ENCODE results near the gene NME4.
A peak's percentile ranks its signal among the peaks of the same experiment; 100 is the strongest.
"Not testable (repeated sequence)": the region's sequence is repeated elsewhere in the genome, so short reads cannot be mapped to it uniquely, and the experiment has no call there.

NME4 gene

DNA sequence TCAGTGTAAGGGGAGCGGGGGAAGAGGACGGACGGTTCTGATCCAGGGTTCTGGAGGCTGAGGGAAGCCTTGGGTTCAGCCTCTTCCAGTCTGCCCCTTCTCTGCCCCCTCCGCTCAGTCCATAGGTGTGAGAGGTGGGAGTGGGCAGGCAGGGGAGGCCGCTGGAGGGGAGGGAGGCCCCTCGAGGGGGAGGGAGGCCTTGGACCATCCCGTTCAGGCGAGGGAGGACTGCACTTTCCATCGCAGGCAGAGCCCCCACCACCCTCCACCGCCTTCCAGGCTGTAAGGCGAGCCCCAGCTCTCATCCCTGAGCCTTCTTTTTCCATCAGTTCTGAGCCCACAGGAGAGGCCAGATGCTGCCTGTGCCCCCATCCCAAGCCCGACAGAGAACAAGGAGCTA lies 40.3 kb upstream of the NME4 start:
- TF ChIP-seq POLR2AphosphoS5 (IDR thresholded peaks at IDR 0.05; ENCODE audit: low read depth, low read length) (no peak), POLR2A (IDR thresholded peaks at IDR 0.05; ENCODE audit: low read depth, low read length) (no peak), TAF1 (IDR thresholded peaks at IDR 0.05; ENCODE audit: borderline replicate concordance, low read depth, low read length) (no peak)
- FAIRE-seq: no peak

DNA sequence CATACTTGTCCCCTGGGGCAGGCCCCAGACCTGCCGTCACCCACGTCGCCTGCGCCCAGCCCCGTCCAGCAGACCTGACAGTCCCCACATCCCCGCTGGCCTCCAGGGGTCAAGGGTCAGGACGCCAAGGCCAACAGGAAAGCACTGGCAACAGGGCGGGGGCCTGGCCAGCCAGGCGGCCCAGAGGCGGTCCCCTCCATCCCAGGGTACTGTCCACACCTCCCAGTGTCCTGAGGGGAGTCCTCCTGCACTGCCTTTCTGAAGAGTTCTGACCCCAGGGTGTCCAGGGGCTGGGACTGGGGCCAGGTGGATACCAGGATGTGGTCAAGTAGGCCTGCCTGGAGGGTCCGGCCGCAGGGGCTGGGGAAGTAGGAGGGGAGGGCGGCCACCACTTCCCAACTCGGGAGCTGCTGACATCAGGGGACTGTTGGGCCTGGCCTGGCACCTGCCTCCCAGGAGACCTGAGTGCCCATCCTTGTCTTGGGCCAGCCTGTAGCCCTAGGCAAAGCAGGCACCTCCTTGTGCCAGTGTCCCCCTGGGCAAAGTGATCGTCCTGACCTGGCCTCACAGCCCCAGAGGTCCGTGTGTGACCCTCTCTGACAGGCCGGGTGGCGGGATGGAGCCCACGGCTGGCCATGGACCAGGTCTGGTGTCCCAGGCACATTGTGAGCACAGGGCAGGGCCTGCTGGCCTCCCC lies 37.8 kb upstream of the NME4 start:
- DNase-seq (ENCODE audit: insufficient read length) (no peak), FAIRE-seq (no peak)
- TF ChIP-seq POLR2A (IDR thresholded peaks at IDR 0.05; ENCODE audit: low read depth, low read length) (no peak), POLR2AphosphoS5 (IDR thresholded peaks at IDR 0.05; ENCODE audit: low read depth, low read length) (no peak), TAF1 (IDR thresholded peaks at IDR 0.05; ENCODE audit: borderline replicate concordance, low read depth, low read length) (no peak)

More for the DNA sequence above, 40.3 kb upstream of the NME4 start:
- DNase-seq (ENCODE audit: insufficient read length): no peak

DNA sequence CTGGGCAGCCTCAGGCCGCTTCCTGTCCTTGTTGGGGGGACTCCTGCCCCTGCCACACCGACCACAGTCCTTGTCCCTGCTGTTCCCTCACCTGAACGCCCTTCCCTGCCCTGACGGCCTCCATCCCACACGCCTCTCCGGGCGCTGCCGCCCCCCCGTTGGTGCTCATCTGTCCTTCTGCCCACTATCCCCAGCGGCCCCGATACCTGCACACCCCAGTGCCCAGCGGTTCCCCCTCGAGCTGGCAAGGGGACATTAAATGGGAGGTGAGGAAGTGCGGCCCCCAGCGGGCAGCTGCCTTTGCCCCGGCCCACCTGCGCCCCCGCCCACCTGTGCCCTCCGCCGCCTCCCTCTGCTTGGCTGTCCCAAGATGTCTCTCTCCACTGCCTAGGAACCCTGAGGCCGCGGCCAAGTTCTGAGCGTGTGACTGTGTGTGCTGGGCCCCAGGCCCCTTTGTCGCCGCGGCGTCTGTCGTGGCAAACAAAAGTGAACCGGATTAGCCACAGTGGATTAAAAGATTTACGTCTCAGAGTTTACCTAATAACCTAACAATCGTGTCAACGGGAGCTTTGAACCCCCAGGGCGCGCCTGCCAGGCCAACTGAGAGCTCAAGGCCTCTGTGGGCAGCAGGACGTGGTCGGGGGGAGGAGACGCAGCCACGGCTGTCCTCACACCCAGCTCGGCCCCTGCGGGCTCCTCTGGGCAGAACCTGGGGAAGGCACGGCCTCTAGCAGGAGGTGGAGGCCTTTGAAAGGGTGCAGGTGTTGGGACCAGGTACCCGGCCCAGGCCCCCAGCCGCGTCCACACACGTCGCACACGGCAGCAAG lies 36.9 kb upstream of the NME4 start:
- TF ChIP-seq POLR2A (IDR thresholded peaks at IDR 0.05; ENCODE audit: low read depth, low read length) (no peak), TAF1 (IDR thresholded peaks at IDR 0.05; ENCODE audit: borderline replicate concordance, low read depth, low read length) (no peak), POLR2AphosphoS5 (IDR thresholded peaks at IDR 0.05; ENCODE audit: low read depth, low read length) (no peak)
- DNase-seq (ENCODE audit: insufficient read length) (no peak), FAIRE-seq (no peak)

DNA sequence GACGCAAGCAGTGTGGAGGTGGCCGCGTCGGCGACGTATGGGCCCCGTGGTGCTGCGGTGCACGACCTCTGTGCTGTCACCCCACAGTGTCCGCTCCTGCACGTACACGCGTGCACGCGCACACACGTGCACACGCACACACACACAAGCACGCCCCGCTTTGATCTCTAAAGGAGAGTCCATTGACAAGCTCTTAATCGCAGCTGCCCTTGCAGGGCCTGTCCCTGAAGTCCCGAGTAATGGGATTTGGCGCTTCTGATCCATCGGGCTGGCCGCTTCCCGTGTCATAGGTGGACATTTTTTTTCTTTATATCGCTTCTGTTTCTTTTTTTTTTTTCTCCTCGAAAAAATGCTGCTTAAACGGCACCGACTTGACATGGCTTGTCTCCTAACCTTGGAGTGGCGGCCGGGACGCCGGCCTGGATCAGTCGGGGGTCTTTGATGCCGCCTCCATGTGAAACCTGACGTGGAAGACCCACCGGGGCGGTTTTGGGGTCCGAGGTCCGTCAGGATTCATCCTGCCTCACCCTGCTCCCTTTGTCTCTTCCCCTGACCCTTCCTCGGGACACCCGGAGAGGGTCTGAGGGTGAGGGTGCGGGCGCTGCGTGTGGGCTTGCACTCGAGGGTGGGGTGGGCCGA lies 36.2 kb upstream of the NME4 start:
- FAIRE-seq (no peak), DNase-seq (ENCODE audit: insufficient read length) (no peak)
- no peak for TF ChIP-seq POLR2A (IDR thresholded peaks at IDR 0.05; ENCODE audit: low read depth, low read length)
- no peak for TF ChIP-seq TAF1 (IDR thresholded peaks at IDR 0.05; ENCODE audit: borderline replicate concordance, low read depth, low read length)
- TF ChIP-seq POLR2AphosphoS5 (IDR thresholded peaks at IDR 0.05; ENCODE audit: low read depth, low read length): no peak

DNA sequence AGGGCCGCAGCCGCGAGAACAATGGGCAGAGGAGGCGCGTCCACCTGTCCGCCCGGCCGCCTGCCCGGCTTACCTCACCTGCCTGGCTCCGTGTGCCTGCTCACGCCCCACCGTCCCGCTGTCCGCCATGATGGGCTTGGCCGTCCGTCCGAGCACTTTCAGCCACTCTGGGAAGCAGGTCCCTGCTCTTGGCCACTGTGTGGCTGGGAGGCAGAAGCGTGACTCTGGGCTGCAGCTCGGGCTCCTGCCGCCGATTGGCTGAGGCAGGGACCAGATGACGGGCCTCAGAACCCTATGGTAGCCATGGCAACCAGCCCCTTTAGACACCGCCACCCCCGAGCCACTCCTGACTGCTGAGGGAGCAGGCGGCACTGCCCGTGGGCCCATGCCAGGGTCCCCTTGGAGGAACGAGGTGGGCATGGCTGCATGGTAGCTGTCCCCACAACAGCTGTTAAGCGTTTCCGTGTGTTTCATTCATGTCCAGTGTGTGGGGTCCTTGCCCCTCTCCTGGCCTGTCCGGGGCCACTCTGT lies 35.6 kb upstream of the NME4 start:
- DNase-seq (ENCODE audit: insufficient read length) (no peak), FAIRE-seq (no peak)
- TF ChIP-seq POLR2A (IDR thresholded peaks at IDR 0.05; ENCODE audit: low read depth, low read length): no peak
- no peak for TF ChIP-seq POLR2AphosphoS5 (IDR thresholded peaks at IDR 0.05; ENCODE audit: low read depth, low read length)
- TF ChIP-seq TAF1 (IDR thresholded peaks at IDR 0.05; ENCODE audit: borderline replicate concordance, low read depth, low read length): no peak

DNA sequence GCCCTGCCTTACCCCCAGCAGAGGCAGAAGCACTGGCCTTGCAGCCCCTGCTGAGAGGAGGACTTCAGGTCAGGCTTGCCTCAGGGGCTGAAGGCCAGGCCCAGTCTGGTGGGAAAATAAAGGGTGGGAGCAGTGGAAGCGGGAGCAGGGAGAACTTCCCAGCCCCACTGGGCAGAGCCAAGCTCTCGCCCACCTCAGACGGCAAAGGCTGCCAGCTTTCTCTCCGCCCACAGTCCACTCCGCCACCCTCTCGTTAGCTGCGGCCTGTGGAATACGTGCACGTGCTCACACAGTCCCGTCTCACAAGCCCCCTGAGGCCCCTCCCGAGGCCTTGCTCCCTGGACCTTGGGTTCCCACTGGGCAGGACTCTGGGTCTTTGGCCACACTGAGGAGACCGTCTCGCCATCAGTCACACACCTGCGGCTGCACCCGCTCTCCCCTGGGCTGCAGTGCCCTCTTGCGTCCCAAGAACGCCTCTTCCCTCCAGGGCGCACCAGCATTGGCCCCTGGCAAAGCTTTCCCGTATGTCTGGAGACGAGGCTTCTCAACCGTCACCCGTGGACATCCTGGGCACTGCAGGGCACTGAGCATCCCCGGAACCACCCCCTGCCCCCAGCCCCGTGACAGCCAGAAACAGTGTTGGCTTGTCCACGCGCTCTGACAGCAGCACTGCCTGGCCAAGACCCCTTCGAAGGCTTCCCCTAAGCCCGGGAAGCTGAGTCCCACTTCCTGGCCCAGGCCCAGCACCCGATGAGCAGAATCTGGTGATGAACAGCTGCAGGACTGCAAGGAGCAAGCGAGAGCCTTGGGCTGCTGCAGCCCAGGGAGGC lies 34.9 kb upstream of the NME4 start:
- FAIRE-seq: peak; percentile 98
- DNase-seq (ENCODE audit: insufficient read length): peak; percentile 97

DNA sequence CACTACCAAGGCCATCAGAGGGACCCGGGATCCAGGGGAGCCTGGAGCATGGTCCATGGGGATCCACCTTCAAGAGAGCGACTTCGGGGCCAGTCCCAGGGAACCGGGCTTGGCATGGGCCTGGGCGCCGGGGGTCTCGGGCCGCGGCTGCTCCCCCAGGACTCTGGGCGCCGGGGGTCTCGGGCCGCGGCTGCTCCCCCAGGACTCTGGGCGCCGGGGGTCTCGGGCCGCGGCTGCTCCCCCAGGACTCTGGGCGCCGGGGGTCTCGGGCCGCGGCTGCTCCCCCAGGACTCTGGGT lies 34.3 kb upstream of the NME4 start:
- not testable (repeated sequence) for FAIRE-seq; DNase-seq (ENCODE audit: insufficient read length)

More for the DNA sequence above, 34.9 kb upstream of the NME4 start:
- TF ChIP-seq TAF1 (IDR thresholded peaks at IDR 0.05; ENCODE audit: borderline replicate concordance, low read depth, low read length): no peak
- no peak for TF ChIP-seq POLR2A (IDR thresholded peaks at IDR 0.05; ENCODE audit: low read depth, low read length)
- TF ChIP-seq POLR2AphosphoS5 (IDR thresholded peaks at IDR 0.05; ENCODE audit: low read depth, low read length): no peak

DNA sequence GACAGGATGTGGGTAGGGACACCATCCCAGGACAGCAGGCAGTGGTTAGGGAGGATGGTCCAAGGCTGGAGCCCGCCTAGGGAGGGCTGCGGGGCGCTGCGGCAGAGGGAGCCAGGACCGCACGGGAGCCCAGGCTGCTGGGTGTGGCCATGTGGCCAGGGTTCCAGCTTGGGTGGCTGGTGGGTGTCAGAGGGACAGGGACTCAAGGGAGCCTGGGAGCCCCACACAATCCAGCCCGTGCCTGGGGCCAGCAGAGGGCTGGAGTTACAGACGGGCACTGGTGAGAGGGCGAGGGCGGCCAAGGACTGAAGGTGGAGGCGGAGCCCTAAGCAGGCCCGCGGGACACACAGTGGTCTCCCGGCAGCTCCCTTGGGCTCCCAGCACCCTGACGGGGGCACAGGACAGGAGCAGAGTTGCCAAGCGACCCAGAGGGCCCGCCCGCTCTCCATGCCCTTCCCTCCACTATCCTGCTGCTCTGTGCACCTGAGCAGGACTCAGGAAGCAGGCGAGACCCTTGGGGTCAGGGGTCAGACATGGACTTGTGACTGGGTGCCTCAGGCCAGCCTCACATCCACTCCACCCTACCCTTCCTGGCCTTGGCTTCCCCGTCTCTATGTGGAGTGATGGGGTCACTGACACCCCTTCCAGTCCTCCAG lies 33.8 kb upstream of the NME4 start:
- no peak for FAIRE-seq
- no peak for TF ChIP-seq TAF1 (IDR thresholded peaks at IDR 0.05; ENCODE audit: borderline replicate concordance, low read depth, low read length)
- no peak for TF ChIP-seq POLR2AphosphoS5 (IDR thresholded peaks at IDR 0.05; ENCODE audit: low read depth, low read length)
- no peak for TF ChIP-seq POLR2A (IDR thresholded peaks at IDR 0.05; ENCODE audit: low read depth, low read length)
- no peak for DNase-seq (ENCODE audit: insufficient read length)

DNA sequence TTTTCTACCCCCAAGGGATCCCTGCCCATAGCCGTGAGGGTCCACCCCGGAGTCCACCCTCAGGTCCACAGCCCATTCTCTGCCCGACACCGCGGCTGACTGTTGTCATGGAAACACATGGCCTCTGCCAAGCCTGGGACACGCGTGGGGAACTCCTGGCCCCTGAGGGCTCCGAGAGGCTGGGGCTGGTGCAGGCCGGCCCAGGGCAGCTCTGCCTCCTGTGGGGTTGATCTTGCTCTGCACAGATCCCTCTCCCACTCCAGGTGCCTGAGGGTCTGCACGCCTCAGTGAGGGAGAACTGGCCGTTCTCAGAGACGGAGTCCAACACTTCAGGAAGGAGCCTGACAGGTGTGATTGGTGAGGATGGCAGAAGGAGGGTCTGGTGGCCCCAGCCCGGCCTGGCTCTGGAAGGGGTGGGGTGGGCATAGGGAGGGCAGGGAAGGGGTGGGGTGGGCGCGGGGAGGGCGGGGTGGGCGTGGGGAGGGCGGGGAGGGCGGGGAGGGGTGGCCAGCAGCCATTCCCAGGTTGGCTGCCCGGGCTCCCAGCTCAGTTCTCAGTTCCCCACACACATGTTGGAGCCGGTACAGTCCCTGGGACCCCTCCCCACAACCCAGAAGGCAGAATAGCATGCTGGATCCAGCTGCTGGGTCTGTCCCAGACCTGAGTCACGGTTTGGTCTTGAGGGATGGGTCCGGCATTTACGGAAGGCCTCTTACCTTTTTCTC lies 33.1 kb upstream of the NME4 start:
- FAIRE-seq: no peak
- TF ChIP-seq POLR2AphosphoS5 (IDR thresholded peaks at IDR 0.05; ENCODE audit: low read depth, low read length): no peak
- TF ChIP-seq TAF1 (IDR thresholded peaks at IDR 0.05; ENCODE audit: borderline replicate concordance, low read depth, low read length): no peak
- TF ChIP-seq POLR2A (IDR thresholded peaks at IDR 0.05; ENCODE audit: low read depth, low read length): no peak
- DNase-seq (ENCODE audit: insufficient read length): no peak

Measured in GM12892 (cell line).